GM12891 (cell line): Measurements from ENCODE around the gene SPON1.

Source experiments
- POLR2A ChIP-seq: IDR thresholded peaks from 2 replicates; pipeline ENCODE4 v1.6.1; 2011; ENCODE audit warnings: low read depth, low read length, control low read depth
- POLR2AphosphoS5 ChIP-seq: IDR thresholded peaks from 2 replicates; pipeline ENCODE4 v1.6.1; 2011; ENCODE audit warnings: low read depth, low read length, control low read depth
- POU2F2 ChIP-seq: IDR thresholded peaks from 2 replicates; pipeline ENCODE4 v1.6.1; 2011; ENCODE audit warnings: low read depth, mild to moderate bottlenecking, control low read depth, low read length, moderate library complexity
- TAF1 ChIP-seq: IDR thresholded peaks from 2 replicates; pipeline ENCODE4 v1.6.1; 2011; ENCODE audit warnings: low read depth, low read length, control low read depth

DNA sequence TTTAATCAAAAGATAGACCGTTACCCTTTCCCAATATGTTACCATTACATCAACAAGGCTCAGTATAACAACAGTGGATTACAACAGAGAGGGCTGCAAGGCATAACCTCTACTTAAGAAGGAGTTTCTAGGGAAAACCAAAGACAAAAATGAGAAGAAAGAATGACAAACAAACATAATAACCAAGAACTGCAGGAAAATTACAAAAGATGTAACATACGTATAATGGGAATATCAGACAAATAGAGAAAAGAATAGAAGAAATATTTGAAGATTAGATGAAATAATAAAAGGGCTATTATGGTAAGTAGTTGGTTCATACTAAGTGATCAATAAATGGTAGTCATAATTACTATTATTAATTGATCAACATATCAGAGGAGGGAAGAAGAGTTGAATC lies 39.1 kb downstream of the SPON1 start:
- no peak for TF ChIP-seq POLR2AphosphoS5
- no peak for TF ChIP-seq TAF1
- TF ChIP-seq POLR2A, result no peak
- TF ChIP-seq POU2F2, result no peak
